Measurements from ENCODE around the gene TOM1.

The TOM1 gene

DNA sequence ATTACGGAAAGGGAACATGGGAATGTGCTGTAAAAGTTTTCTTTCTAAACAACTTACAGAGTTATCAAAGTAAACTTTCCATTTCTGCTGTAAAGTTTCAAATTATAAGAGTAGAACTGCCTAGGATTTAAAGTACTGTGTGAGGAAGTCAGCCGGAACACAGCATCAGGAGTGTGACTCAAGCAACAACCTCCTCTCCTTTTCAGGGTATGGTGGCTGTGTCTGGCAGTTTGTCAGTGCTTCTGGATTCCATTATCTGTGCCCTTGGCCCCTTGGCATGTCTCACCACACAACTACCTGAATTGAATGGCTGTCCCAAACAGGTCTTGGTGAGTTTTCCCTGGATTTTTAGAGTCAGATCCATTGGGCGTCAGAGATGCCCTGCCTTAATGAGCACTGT is 6.9 kb upstream of the TOM1 start:
- TF ChIP-seq EGR1 (IDR thresholded peaks at IDR 0.05) (no peak), RAD21 (IDR thresholded peaks at IDR 0.05; ENCODE audit: low read depth) (no peak), ZBTB7A (IDR thresholded peaks at IDR 0.05; ENCODE audit: low read depth) (no peak), TEAD4 (IDR thresholded peaks at IDR 0.05) (no peak), YY1 (IDR thresholded peaks at IDR 0.05; ENCODE audit: low read depth) (no peak), TCF12 (IDR thresholded peaks at IDR 0.05; ENCODE audit: low read depth) (no peak), TAF1 (IDR thresholded peaks at IDR 0.05; ENCODE audit: low read depth) (no peak), FOXM1 (IDR thresholded peaks at IDR 0.05; ENCODE audit: borderline replicate concordance, low read depth) (no peak), NFIC (IDR thresholded peaks at IDR 0.05) (no peak), CEBPB (IDR thresholded peaks at IDR 0.05) (no peak), EP300 (IDR thresholded peaks at IDR 0.05; ENCODE audit: borderline replicate concordance) (no peak), CREB1 (IDR thresholded peaks at IDR 0.05; ENCODE audit: low read depth) (no peak)
- TF ChIP-seq, protein P1, sequence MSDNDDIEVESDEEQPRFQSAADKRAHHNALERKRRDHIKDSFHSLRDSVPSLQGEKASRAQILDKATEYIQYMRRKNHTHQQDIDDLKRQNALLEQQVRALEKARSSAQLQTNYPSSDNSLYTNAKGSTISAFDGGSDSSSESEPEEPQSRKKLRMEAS (IDR thresholded peaks at IDR 0.05), result no peak
- TF ChIP-seq, protein P2, sequence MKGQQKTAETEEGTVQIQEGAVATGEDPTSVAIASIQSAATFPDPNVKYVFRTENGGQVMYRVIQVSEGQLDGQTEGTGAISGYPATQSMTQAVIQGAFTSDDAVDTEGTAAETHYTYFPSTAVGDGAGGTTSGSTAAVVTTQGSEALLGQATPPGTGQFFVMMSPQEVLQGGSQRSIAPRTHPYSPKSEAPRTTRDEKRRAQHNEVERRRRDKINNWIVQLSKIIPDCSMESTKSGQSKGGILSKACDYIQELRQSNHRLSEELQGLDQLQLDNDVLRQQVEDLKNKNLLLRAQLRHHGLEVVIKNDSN (IDR thresholded peaks at IDR 0.05), result no peak
- TF ChIP-seq, protein P3, sequence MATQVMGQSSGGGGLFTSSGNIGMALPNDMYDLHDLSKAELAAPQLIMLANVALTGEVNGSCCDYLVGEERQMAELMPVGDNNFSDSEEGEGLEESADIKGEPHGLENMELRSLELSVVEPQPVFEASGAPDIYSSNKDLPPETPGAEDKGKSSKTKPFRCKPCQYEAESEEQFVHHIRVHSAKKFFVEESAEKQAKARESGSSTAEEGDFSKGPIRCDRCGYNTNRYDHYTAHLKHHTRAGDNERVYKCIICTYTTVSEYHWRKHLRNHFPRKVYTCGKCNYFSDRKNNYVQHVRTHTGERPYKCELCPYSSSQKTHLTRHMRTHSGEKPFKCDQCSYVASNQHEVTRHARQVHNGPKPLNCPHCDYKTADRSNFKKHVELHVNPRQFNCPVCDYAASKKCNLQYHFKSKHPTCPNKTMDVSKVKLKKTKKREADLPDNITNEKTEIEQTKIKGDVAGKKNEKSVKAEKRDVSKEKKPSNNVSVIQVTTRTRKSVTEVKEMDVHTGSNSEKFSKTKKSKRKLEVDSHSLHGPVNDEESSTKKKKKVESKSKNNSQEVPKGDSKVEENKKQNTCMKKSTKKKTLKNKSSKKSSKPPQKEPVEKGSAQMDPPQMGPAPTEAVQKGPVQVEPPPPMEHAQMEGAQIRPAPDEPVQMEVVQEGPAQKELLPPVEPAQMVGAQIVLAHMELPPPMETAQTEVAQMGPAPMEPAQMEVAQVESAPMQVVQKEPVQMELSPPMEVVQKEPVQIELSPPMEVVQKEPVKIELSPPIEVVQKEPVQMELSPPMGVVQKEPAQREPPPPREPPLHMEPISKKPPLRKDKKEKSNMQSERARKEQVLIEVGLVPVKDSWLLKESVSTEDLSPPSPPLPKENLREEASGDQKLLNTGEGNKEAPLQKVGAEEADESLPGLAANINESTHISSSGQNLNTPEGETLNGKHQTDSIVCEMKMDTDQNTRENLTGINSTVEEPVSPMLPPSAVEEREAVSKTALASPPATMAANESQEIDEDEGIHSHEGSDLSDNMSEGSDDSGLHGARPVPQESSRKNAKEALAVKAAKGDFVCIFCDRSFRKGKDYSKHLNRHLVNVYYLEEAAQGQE (IDR thresholded peaks at IDR 0.05; ENCODE audit: low read depth), result no peak

DNA sequence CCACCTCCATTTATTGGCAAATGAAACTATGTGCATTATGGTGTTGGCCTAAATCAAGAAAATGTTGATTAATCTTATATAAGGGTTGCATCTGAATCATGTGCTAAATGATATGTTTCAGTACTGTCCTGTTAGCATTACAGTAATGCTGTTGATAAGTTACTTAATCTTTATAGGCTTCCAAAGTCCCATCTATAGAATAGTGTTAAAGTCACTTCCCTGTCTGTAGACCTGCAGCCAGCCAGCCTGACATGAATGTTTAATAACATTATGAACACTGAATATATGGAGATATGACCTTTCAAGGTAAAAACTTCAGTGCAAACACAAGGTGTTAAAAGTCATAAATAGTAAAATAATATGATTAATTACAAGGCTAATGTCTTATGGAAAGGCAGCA is 3.6 kb upstream of the TOM1 start:
- TF ChIP-seq NFIC (IDR thresholded peaks at IDR 0.05) (no peak), CEBPB (IDR thresholded peaks at IDR 0.05) (no peak), TCF12 (IDR thresholded peaks at IDR 0.05; ENCODE audit: low read depth) (no peak), ZBTB7A (IDR thresholded peaks at IDR 0.05; ENCODE audit: low read depth) (no peak), YY1 (IDR thresholded peaks at IDR 0.05; ENCODE audit: low read depth) (no peak), RAD21 (IDR thresholded peaks at IDR 0.05; ENCODE audit: low read depth) (no peak), TEAD4 (IDR thresholded peaks at IDR 0.05) (no peak), EP300 (IDR thresholded peaks at IDR 0.05; ENCODE audit: borderline replicate concordance) (no peak)
- TF ChIP-seq, protein P1 (IDR thresholded peaks at IDR 0.05), result no peak
- TF ChIP-seq, protein P3 (IDR thresholded peaks at IDR 0.05; ENCODE audit: low read depth), result no peak

DNA sequence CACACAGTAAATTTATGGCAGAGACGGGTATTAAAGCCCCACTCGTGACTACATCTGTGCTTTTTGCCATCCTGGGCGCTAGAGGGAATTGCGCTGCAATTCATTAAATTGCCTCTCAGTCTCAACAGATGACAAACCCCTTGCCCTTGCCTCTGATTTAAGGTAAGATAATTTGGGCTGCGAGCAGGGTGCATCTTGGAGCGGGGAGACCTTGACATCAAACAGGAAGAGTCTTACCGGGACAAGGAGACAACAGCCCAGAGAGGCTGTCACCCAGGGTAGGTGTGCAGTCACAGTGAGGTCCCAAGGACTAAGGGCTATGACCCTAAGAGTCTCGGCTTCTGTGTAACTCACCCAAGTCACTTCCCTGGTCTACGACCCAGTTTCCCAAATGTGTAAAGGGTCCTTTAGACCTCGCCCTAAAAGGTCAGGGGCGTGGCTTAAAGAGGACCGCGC is 449 bp upstream of the TOM1 start:
- no peak for TF ChIP-seq EGR1 (IDR thresholded peaks at IDR 0.05)
- TF ChIP-seq, protein P3 (IDR thresholded peaks at IDR 0.05; ENCODE audit: low read depth), result no peak
- TF ChIP-seq, protein P1 (IDR thresholded peaks at IDR 0.05), result no peak
- no peak for TF ChIP-seq TAF1 (IDR thresholded peaks at IDR 0.05; ENCODE audit: low read depth)
- TF ChIP-seq TEAD4 (IDR thresholded peaks at IDR 0.05), result no peak
- TF ChIP-seq FOXM1 (IDR thresholded peaks at IDR 0.05; ENCODE audit: borderline replicate concordance, low read depth), result no peak
- TF ChIP-seq NFIC (IDR thresholded peaks at IDR 0.05), result no peak
- no peak for TF ChIP-seq ZBTB7A (IDR thresholded peaks at IDR 0.05; ENCODE audit: low read depth)
- TF ChIP-seq EP300 (IDR thresholded peaks at IDR 0.05; ENCODE audit: borderline replicate concordance), result no peak
- no peak for TF ChIP-seq CREB1 (IDR thresholded peaks at IDR 0.05; ENCODE audit: low read depth)

DNA sequence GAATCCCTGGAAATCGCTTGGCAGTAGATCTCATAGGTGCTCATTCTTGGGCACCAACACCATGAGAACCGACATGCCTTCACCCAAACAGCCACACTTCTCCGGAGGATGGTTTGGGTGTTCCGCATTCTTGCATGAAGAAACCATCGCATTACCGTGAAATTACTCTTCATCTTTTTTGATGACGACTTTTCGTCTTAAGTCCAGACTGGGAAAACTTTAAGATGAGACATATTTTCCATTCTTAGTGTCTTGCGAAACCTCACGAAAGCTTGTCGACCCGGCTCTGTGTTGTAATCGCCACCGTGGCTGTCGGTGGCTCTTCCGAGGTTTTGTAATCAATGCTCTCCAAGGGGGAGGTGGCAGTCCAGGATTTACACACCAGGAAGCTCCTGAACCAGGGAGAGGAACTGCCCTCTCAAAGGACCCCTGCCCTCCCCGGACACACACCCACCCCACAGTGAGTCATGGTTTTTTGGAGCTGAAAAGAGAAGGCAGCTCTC is 1.7 kb downstream of the TOM1 start:
- TF ChIP-seq EP300 (IDR thresholded peaks at IDR 0.05; ENCODE audit: borderline replicate concordance) (no peak), CEBPB (IDR thresholded peaks at IDR 0.05) (peak; percentile 90)

DNA sequence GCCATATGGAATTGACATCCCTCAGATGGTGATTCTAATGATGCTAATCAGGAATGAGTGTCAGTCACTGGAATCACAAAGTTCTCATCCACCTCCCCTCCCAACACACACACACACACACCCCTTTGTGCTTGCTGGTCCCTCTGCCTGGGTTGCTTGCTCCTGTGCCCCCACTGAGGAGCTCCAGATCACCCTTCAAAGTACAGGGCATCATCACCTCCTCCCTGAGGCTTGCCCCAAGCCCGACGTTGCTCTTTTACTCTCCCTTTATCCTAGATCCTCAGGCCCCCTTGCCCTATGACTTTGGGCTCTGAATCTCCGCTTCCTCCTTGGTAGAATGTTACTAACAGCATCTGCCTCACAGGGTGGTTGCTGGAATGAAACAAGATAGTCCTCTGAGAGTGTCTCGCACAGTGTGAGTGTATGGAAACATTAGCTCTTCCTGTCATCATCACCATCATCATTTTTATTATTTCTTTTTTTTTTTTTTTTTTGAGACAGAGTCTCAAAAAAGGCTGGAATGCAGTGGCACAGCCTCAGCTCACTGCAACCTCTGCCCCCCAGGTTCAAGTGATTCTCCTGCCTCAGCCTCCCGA is 3.4 kb downstream of the TOM1 start:
- TF ChIP-seq, protein P1 (IDR thresholded peaks at IDR 0.05), result no peak
- no peak for TF ChIP-seq TCF12 (IDR thresholded peaks at IDR 0.05; ENCODE audit: low read depth)
- TF ChIP-seq, protein P3 (IDR thresholded peaks at IDR 0.05; ENCODE audit: low read depth), result no peak
